SK-N-SH (cell line): Measurements from ENCODE around the gene BZW2. TPM values are rescaled to one million over a fixed set of nuclear protein-coding genes. Genes with fewer than 3 reads are reported as not detected.

Experiments used
- CTCF ChIA-PET: fragments of 300-600, 350-600 bp; formaldehyde crosslinking; extraction: SDS; loops from one replicate; lab custom pipeline; 2021; lab: Yijun Ruan, JAX
- POLR2A ChIA-PET: fragments of 350-600 bp; sonication (Branson Sonifier 250); formaldehyde crosslinking; extraction: SDS; loops from one replicate; lab custom pipeline; 2020; ENCODE audit warnings: antibody characterized with exemption, inconsistent platforms; lab: Yijun Ruan, JAX
- DNase-seq: peaks from one replicate; pipeline ENCODE4 v3.0.0; 2012
- H2AFZ ChIP-seq: fragments of 200-600 bp; sonication (generic); 2 replicates; pipeline ENCODE4 v1.8.1; 2016; ENCODE audit warnings: antibody characterized with exemption, mild to moderate bottlenecking, low read depth
- H3F3A ChIP-seq: fragments of 200-600 bp; sonication (generic); replicated peaks from 2 replicates; pipeline ENCODE3; 2016; ENCODE audit warnings: antibody characterized with exemption, mild to moderate bottlenecking; ENCODE audit not compliant: insufficient read depth
- H3K27ac ChIP-seq, 2 experiments: fragments of 200-500 bp in 1 of 2; fragments of 200-600 bp in 1 of 2; sonication (Bioruptor generic) in 1 of 2; sonication (generic), shearing (Covaris generic) in 1 of 2; 2 replicates each; pipeline versions ENCODE4 v1.5.1 to v1.6.1; 2014 to 2016; ENCODE audit warnings: low read depth in 2 of 2, inconsistent platforms in 1 of 2, low read length in 1 of 2, mild to moderate bottlenecking in 1 of 2, mixed read lengths in 1 of 2
- H3K27me3 ChIP-seq: fragments of 200-600 bp; sonication (generic), shearing (Covaris generic); 2 replicates; pipeline ENCODE4 v1.6.1; 2016; ENCODE audit warnings: mixed run types; ENCODE audit not compliant: insufficient read depth
- H3K36me3 ChIP-seq, 2 experiments: fragments of 200-500 bp in 1 of 2; fragments of 200-600 bp in 1 of 2; sonication (Bioruptor generic) in 1 of 2; sonication (generic) in 1 of 2; replicated peaks in 1 of 2; 2 replicates each; pipeline versions ENCODE3 to v1.5.1; 2014 to 2016; ENCODE audit warnings: low read length in 1 of 2, mild to moderate bottlenecking in 1 of 2; ENCODE audit not compliant: insufficient read depth in 2 of 2, control insufficient read depth in 1 of 2
- H3K4me1 ChIP-seq, 2 experiments: fragments of 200-500 bp in 1 of 2; fragments of 200-600 bp in 1 of 2; sonication (Bioruptor generic) in 1 of 2; sonication (generic), shearing (Covaris generic) in 1 of 2; 2 replicates each; pipeline versions ENCODE4 v1.5.1 to v1.6.1; 2014 to 2016; ENCODE audit warnings: low read depth in 1 of 2, low read length in 1 of 2, mixed run types in 1 of 2; ENCODE audit not compliant: insufficient read depth in 2 of 2, control insufficient read depth in 1 of 2
- H3K4me2 ChIP-seq: fragments of 200-600 bp; sonication (generic), shearing (Covaris generic); 2 replicates; pipeline ENCODE4 v1.6.1; 2017; ENCODE audit warnings: mixed run types
- H3K4me3 ChIP-seq, 2 experiments: fragments of 200-500 bp in 1 of 2; fragments of 200-600 bp in 1 of 2; sonication (Bioruptor generic) in 1 of 2; sonication (generic), shearing (Covaris generic) in 1 of 2; 2 replicates each; pipeline versions ENCODE4 v1.5.1 to v1.8.1; 2014 to 2016; ENCODE audit warnings: low read depth in 2 of 2, inconsistent platforms in 1 of 2, low read length in 1 of 2, mild to moderate bottlenecking in 1 of 2, mixed read lengths in 1 of 2, moderate library complexity in 1 of 2
- H3K79me2 ChIP-seq: fragments of 200-600 bp; sonication (generic); 2 replicates; pipeline ENCODE4 v1.8.1; 2017; ENCODE audit warnings: mild to moderate bottlenecking; ENCODE audit not compliant: insufficient read depth
- H3K9ac ChIP-seq: fragments of 200-600 bp; sonication (generic); 2 replicates; pipeline ENCODE4 v1.6.1; 2017; ENCODE audit warnings: mixed run types
- H3K9me2 ChIP-seq: fragments of 200-600 bp; sonication (generic); 2 replicates; pipeline ENCODE4 v1.6.1; 2017; ENCODE audit warnings: mixed run types
- H3K9me3 ChIP-seq: fragments of 200-600 bp; sonication (generic); 2 replicates; pipeline ENCODE4 v1.6.1; 2017; ENCODE audit warnings: mixed run types, mild to moderate bottlenecking, moderate library complexity
- H4K20me1 ChIP-seq: fragments of 200-600 bp; sonication (generic); 2 replicates; pipeline ENCODE4 v1.6.1; 2017; ENCODE audit warnings: mild to moderate bottlenecking, mixed run types; ENCODE audit not compliant: insufficient read depth
- CTCF ChIP-seq: fragments of 200-600 bp; sonication (generic); IDR thresholded peaks from 2 replicates; pipeline ENCODE4 v1.6.1; 2017; ENCODE audit warnings: antibody characterized with exemption, mild to moderate bottlenecking, moderate library complexity
- ELF1 ChIP-seq: IDR thresholded peaks from 2 replicates; pipeline ENCODE4 v1.4.0; 2012
- EP300 ChIP-seq, 2 experiments: IDR thresholded peaks; 2 replicates each; pipeline versions ENCODE4 v1.4.0 to v1.6.1; 2012; ENCODE audit warnings: borderline replicate concordance in 1 of 2, low read depth in 1 of 2, low read length in 1 of 2
- EZH2phosphoT487 ChIP-seq: fragments of 200-600 bp; sonication (generic); IDR thresholded peaks from 2 replicates; pipeline ENCODE4 v1.6.1; 2017; ENCODE audit warnings: low read depth, mixed run types, mild to moderate bottlenecking, antibody characterized with exemption, moderate library complexity, borderline replicate concordance
- FOSL2 ChIP-seq: IDR thresholded peaks from 2 replicates; pipeline ENCODE4 v1.4.0; 2012; ENCODE audit warnings: low read depth, mild to moderate bottlenecking, moderate library complexity, borderline replicate concordance
- FOXJ3 ChIP-seq: sonication (generic); formaldehyde crosslinking; IDR thresholded peaks from 2 replicates; pipeline ENCODE4 v1.5.1; 2020; ENCODE audit warnings: mild to moderate bottlenecking, missing genetic modification reagents
- GATA2 ChIP-seq: sonication (generic); formaldehyde crosslinking; IDR thresholded peaks from 2 replicates; pipeline ENCODE4 v1.5.0; 2020; ENCODE audit warnings: mild to moderate bottlenecking, missing genetic modification reagents
- IRF3 ChIP-seq: fragments of 150-350 bp; IDR thresholded peaks from 2 replicates; pipeline ENCODE4 v1.6.1; 2016; ENCODE audit warnings: mild to moderate bottlenecking, low read depth, low read length
- MAX ChIP-seq: IDR thresholded peaks from 2 replicates; pipeline ENCODE4 v1.4.0; 2012; ENCODE audit warnings: low read depth
- MEF2A ChIP-seq: IDR thresholded peaks from 2 replicates; pipeline ENCODE4 v1.4.0; 2012; ENCODE audit warnings: low read depth, borderline replicate concordance
- NFIC ChIP-seq: IDR thresholded peaks from 2 replicates; pipeline ENCODE4 v1.4.0; 2012; ENCODE audit warnings: borderline replicate concordance
- PBX3 ChIP-seq: IDR thresholded peaks from 2 replicates; pipeline ENCODE4; 2012
- POLR2AphosphoS5 ChIP-seq: IDR thresholded peaks from 2 replicates; pipeline ENCODE4 v1.6.1; 2012; ENCODE audit warnings: low read depth, low read length
- RAD21 ChIP-seq: IDR thresholded peaks from 2 replicates; pipeline ENCODE4 v1.6.1; 2012; ENCODE audit warnings: mild to moderate bottlenecking, low read length
- RCOR1 ChIP-seq: fragments of 150-350 bp; IDR thresholded peaks from 2 replicates; pipeline ENCODE4 v1.6.1; 2017; ENCODE audit warnings: antibody characterized with exemption, low read length
- RXRA ChIP-seq: IDR thresholded peaks from 2 replicates; pipeline ENCODE4 v1.4.0; 2012; ENCODE audit warnings: low read depth, mild to moderate bottlenecking, borderline replicate concordance
- SIN3A ChIP-seq: IDR thresholded peaks from 2 replicates; pipeline ENCODE4 v1.6.1; 2012; ENCODE audit warnings: low read depth, mild to moderate bottlenecking, low read length, moderate library complexity, borderline replicate concordance
- SMC3 ChIP-seq: IDR thresholded peaks from 2 replicates; pipeline ENCODE4 v1.6.1; 2012; ENCODE audit warnings: low read depth, low read length, improper control_type of control experiment
- TAF1 ChIP-seq: IDR thresholded peaks from 2 replicates; pipeline ENCODE4 v1.6.1; 2012; ENCODE audit warnings: low read depth, mild to moderate bottlenecking, low read length, moderate library complexity, borderline replicate concordance
- TEAD4 ChIP-seq: IDR thresholded peaks from 2 replicates; pipeline ENCODE4 v1.4.0; 2012; ENCODE audit warnings: mild to moderate bottlenecking, borderline replicate concordance; ENCODE audit not compliant: insufficient read depth
- USF1 ChIP-seq: IDR thresholded peaks from 2 replicates; pipeline ENCODE4 v1.4.0; 2012; ENCODE audit warnings: low read depth, borderline replicate concordance
- USF2 ChIP-seq: fragments of 150-350 bp; IDR thresholded peaks from 2 replicates; pipeline ENCODE4 v1.6.1; 2017; ENCODE audit warnings: antibody characterized with exemption, low read length, low read depth, borderline replicate concordance
- YY1 ChIP-seq: IDR thresholded peaks from 2 replicates; pipeline ENCODE4 v1.4.0; 2012; ENCODE audit warnings: low read depth, mild to moderate bottlenecking
- WGBS: methylation state at CpG from one replicate; pipeline ENCODE4 v1.1.6; 2017; ENCODE audit warnings: low lambda C conversion rate; 5-methylcytosine and 5-hydroxymethylcytosine counted together
- polyA plus RNA-seq, 3 experiments: library from polyadenylated mRNA; depleted of rRNA; stranded (reverse); fragments of >200 nt; gene quantifications; 2 replicates each; pipeline ENCODE4 v1.2.3, GENCODE V29; 2012

BZW2 gene
- polyA plus RNA-seq, 1 of the 3 experiments (the other 2 are of a cell fraction), result 71.9 TPM

GRCh38 chr7:16657656-16658279 lies 11.8 kb downstream of the BZW2 start:
- ChIA-PET CTCF (interaction anchor here (1.3 kb wide), 1 partner anchor 10 kb away, joined by 7 read pairs; no protein-coding TSS in a partner anchor), POLR2A (no interaction called here)
- H3K36me3 ChIP-seq, result peaks cover 0 to 9% of the 10 kb centered on the region in 2 experiments
- no peak overlapping the region for H2AFZ ChIP-seq
- H3K79me2 ChIP-seq, result peaks cover 94% of the 10 kb centered on the region
- WGBS, result 91% methylated on average over 4 of the region's 4 CpGs
- no peaks in the 10 kb centered on the region for H3K9me2 ChIP-seq
- DNase-seq, result no peak
- peak overlapping the region; percentile 2 to 6; a peak in 2 of 4 replicates for H3K27ac ChIP-seq
- H3K4me1 ChIP-seq, result peaks cover 15% of the 10 kb centered on the region in 2 experiments; a peak in 3 of 4 replicates
- no peaks in the 10 kb centered on the region for H3K9me3 ChIP-seq
- peaks cover 15% of the 10 kb centered on the region for H3F3A ChIP-seq
- H3K27me3 ChIP-seq, result no peaks in the 10 kb centered on the region
- H3K9ac ChIP-seq, result no peak overlapping the region
- H3K4me3 ChIP-seq, result no peak overlapping the region
- H3K4me2 ChIP-seq, result no peak overlapping the region
- no peaks in the 10 kb centered on the region for H4K20me1 ChIP-seq
- peak; percentile 29; the same call in 1 of the 2 replicates for TF ChIP-seq CTCF
- 0 out of 2 replicates have a peak, but pooled peaks have one; percentile 19 for TF ChIP-seq ELF1
- TF ChIP-seq SIN3A, result no peak
- no peak for TF ChIP-seq SMC3
- peak; percentile 52; the same call in 1 of the 2 replicates for TF ChIP-seq PBX3
- no peak for TF ChIP-seq EP300 (IDR thresholded peaks at IDR 0.05; ENCODE audit: borderline replicate concordance in 1 of 2, low read depth in 1 of 2, low read length in 1 of 2)
- no peak for TF ChIP-seq IRF3
- TF ChIP-seq RAD21, result no peak
- no peak for TF ChIP-seq POLR2AphosphoS5
- TF ChIP-seq EZH2phosphoT487, result no peak
- TF ChIP-seq YY1, result no peak
- no peak for TF ChIP-seq USF2
- no peak for TF ChIP-seq FOXJ3 (CRISPR knock-in tag)
- TF ChIP-seq MEF2A, result no peak
- TF ChIP-seq RCOR1, result no peak
- TF ChIP-seq GATA2 (CRISPR knock-in tag), result no peak
- TF ChIP-seq MAX, result 0 out of 2 replicates have a peak, but pooled peaks have one; percentile 47
- no peak for TF ChIP-seq FOSL2
- no peak for TF ChIP-seq TEAD4
- TF ChIP-seq USF1, result no peak
- TF ChIP-seq NFIC, result no peak
- TF ChIP-seq TAF1, result no peak
- peak; percentile 36; the same call in 1 of the 2 replicates for TF ChIP-seq RXRA
